A673 (cell line): Measurements from ENCODE around the gene IQSEC2.

Source experiments
- EZH2 ChIP-seq: fragments of 200-600 bp; sonication (generic); IDR thresholded peaks from 2 replicates; pipeline ENCODE4 v1.6.1; 2017; ENCODE audit warnings: borderline replicate concordance, low read depth, mild to moderate bottlenecking, mixed read lengths, antibody characterized with exemption, low read length; ENCODE audit not compliant: poor library complexity, severe bottlenecking
- TF ChIP-seq, protein P1 (sequence below): fragments of 300-800, 200-600 bp; sonication (generic); conservative IDR thresholded peaks from 2 replicates; pipeline ENCODE4 v1.5.1; 2017; ENCODE audit warnings: low read depth, mild to moderate bottlenecking, antibody characterized with exemption, low read length, moderate library complexity, mixed read lengths

GRCh38 chrX:53283567-53283966 lies 2.2 kb upstream of the IQSEC2 start:
- TF ChIP-seq, protein P1, sequence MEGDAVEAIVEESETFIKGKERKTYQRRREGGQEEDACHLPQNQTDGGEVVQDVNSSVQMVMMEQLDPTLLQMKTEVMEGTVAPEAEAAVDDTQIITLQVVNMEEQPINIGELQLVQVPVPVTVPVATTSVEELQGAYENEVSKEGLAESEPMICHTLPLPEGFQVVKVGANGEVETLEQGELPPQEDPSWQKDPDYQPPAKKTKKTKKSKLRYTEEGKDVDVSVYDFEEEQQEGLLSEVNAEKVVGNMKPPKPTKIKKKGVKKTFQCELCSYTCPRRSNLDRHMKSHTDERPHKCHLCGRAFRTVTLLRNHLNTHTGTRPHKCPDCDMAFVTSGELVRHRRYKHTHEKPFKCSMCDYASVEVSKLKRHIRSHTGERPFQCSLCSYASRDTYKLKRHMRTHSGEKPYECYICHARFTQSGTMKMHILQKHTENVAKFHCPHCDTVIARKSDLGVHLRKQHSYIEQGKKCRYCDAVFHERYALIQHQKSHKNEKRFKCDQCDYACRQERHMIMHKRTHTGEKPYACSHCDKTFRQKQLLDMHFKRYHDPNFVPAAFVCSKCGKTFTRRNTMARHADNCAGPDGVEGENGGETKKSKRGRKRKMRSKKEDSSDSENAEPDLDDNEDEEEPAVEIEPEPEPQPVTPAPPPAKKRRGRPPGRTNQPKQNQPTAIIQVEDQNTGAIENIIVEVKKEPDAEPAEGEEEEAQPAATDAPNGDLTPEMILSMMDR, result no peak
- no peak for TF ChIP-seq EZH2
